Mesothelial cell of epicardium (in vitro differentiated cells): Measurements from ENCODE around the gene GRID1. TPM values are rescaled to one million over a fixed set of nuclear protein-coding genes. Genes with fewer than 3 reads are reported as not detected.

Source experiments
- DNase-seq, 2 experiments: peaks; one replicate each; pipeline ENCODE4 v3.0.0; 2021; ENCODE audit warnings: low spot score in 2 of 2; ENCODE audit not compliant: unreplicated experiment in 2 of 2
- H3K27ac Mint-ChIP-seq: 2 replicates; pipeline ENCODE4 v1.8.0; 2021; ENCODE audit warnings: mixed read lengths
- H3K27me3 Mint-ChIP-seq: 2 replicates; pipeline ENCODE4 v1.8.0; 2021; ENCODE audit warnings: low read depth, mixed read lengths
- H3K36me3 Mint-ChIP-seq: 2 replicates; pipeline ENCODE4 v1.8.0; 2021; ENCODE audit warnings: mixed read lengths
- H3K4me1 Mint-ChIP-seq: 2 replicates; pipeline ENCODE4 v1.8.0; 2021; ENCODE audit warnings: mixed read lengths
- H3K4me3 Mint-ChIP-seq: 2 replicates; pipeline ENCODE4 v1.8.0; 2021; ENCODE audit warnings: mild to moderate bottlenecking, moderate library complexity, mixed read lengths
- H3K9me3 Mint-ChIP-seq: 2 replicates; pipeline ENCODE4 v1.8.0; 2021; ENCODE audit warnings: mixed read lengths
- total RNA-seq: library from RNA; stranded (reverse); gene quantifications from 3 replicates; pipeline ENCODE4 v1.2.1, GENCODE V29; 2021
- TF ChIP-seq, protein P1 (sequence below): fragments of 200-600 bp; sonication (generic); IDR thresholded peaks from one replicate; pipeline ENCODE4 v1.5.0; 2021; ENCODE audit warnings: antibody characterized with exemption; ENCODE audit not compliant: unreplicated experiment

GRID1 gene
- total RNA-seq, 1 donor from 2014 or later = 0.22 TPM

DNA sequence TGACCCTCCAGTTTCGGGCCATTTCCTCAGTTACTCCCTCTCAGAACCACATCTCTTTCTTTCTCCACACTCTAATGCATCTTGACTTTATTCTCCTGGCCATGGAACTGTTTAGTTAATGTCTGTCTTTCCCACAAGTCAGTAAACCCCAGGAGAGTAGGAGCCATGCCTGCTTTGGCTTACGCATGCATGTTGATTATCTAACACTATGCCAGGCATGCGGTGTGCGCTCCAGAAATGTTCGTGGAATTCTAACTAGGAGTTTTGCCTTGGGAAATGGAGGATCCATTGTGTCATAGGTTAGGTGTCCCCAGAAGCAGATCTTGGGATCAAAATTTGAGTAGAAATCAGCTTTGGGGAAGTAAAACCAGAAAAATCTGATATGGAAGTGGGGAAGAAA is 308.9 kb downstream of the GRID1 start:
- DNase-seq = no peak
- peaks cover 33% of the 10 kb centered on the region for H3K27me3 Mint-ChIP-seq
- H3K4me1 Mint-ChIP-seq = no peaks in the 10 kb centered on the region
- no peak overlapping the region for H3K27ac Mint-ChIP-seq
- peaks cover 4% of the 10 kb centered on the region for H3K9me3 Mint-ChIP-seq
- H3K36me3 Mint-ChIP-seq = no peaks in the 10 kb centered on the region
- H3K4me3 Mint-ChIP-seq = no peak overlapping the region
- TF ChIP-seq, protein P1, sequence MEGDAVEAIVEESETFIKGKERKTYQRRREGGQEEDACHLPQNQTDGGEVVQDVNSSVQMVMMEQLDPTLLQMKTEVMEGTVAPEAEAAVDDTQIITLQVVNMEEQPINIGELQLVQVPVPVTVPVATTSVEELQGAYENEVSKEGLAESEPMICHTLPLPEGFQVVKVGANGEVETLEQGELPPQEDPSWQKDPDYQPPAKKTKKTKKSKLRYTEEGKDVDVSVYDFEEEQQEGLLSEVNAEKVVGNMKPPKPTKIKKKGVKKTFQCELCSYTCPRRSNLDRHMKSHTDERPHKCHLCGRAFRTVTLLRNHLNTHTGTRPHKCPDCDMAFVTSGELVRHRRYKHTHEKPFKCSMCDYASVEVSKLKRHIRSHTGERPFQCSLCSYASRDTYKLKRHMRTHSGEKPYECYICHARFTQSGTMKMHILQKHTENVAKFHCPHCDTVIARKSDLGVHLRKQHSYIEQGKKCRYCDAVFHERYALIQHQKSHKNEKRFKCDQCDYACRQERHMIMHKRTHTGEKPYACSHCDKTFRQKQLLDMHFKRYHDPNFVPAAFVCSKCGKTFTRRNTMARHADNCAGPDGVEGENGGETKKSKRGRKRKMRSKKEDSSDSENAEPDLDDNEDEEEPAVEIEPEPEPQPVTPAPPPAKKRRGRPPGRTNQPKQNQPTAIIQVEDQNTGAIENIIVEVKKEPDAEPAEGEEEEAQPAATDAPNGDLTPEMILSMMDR = no peak

GRCh38 chr10:86056672-86057071 is 309.9 kb downstream of the GRID1 start:
- H3K4me1 Mint-ChIP-seq = no peaks in the 10 kb centered on the region
- no peaks in the 10 kb centered on the region for H3K36me3 Mint-ChIP-seq
- H3K27me3 Mint-ChIP-seq = peaks cover 28% of the 10 kb centered on the region
- H3K4me3 Mint-ChIP-seq = no peak overlapping the region
- DNase-seq = no peak
- H3K9me3 Mint-ChIP-seq = peaks cover 4% of the 10 kb centered on the region
- H3K27ac Mint-ChIP-seq = no peak overlapping the region
- TF ChIP-seq, protein P1 = no peak

DNA sequence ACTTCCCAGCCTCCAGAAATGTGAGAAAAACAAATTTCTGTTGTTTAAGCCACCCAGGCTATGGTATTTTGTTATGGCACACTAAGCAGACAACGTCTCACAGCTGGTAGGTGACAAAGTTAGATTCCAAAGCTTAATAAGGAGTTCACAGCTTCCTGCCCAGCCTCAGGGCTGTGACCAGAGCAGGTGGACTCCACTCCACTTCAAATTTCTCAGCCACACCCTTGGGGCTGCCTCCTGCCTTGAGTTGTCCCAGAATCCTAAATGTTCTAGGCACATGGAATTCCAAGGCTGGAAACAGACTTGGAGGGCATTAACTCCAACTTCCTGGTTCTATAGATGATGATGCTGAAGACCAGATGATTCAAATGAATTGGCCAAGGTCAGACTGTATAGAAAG is 310.7 kb downstream of the GRID1 start:
- DNase-seq = no peak
- Mint-ChIP-seq H3K9me3 (peaks cover 4% of the 10 kb centered on the region), H3K4me1 (no peaks in the 10 kb centered on the region), H3K36me3 (no peaks in the 10 kb centered on the region), H3K27me3 (peaks cover 21% of the 10 kb centered on the region), H3K27ac (no peak overlapping the region), H3K4me3 (no peak overlapping the region)
- TF ChIP-seq, protein P1 = no peak

- Mint-ChIP-seq H3K27me3 (peaks cover 15% of the 10 kb centered on the region), H3K4me3 (no peak overlapping the region), H3K4me1 (no peaks in the 10 kb centered on the region), H3K27ac (no peak overlapping the region), H3K36me3 (no peaks in the 10 kb centered on the region), H3K9me3 (peaks cover 7% of the 10 kb centered on the region)
- no peak for DNase-seq
- TF ChIP-seq, protein P1 = no peak
Measured at GRCh38 chr10:86053675-86054074, 312.9 kb downstream of the GRID1 start.

- Mint-ChIP-seq H3K9me3 (peaks cover 3% of the 10 kb centered on the region), H3K4me3 (no peak overlapping the region), H3K4me1 (no peaks in the 10 kb centered on the region), H3K27me3 (no peaks in the 10 kb centered on the region), H3K36me3 (no peaks in the 10 kb centered on the region), H3K27ac (no peak overlapping the region)
- TF ChIP-seq, protein P1 = no peak
- DNase-seq = no peak
Measured at GRCh38 chr10:86051586-86051985, 315.0 kb downstream of the GRID1 start.

- TF ChIP-seq, protein P1 = no peak
- Mint-ChIP-seq H3K9me3 (peaks cover 3% of the 10 kb centered on the region), H3K27me3 (peaks cover 9% of the 10 kb centered on the region), H3K27ac (no peak overlapping the region), H3K4me1 (no peaks in the 10 kb centered on the region), H3K36me3 (no peaks in the 10 kb centered on the region), H3K4me3 (no peak overlapping the region)
- no peak for DNase-seq
Measured at GRCh38 chr10:86049442-86049841, 317.2 kb downstream of the GRID1 start.
